Left lung (tissue), 10 donors: ENCODE data around the gene PPARA. TPM values are rescaled to one million over a fixed set of nuclear protein-coding genes. Genes with fewer than 3 reads are reported as not detected.

Experiments used
- ATAC-seq: fragments of 200-7000 bp; cut with Tn5 transposase; one replicate; pipeline ENCODE4 v1.9.1; 2020; ENCODE audit warnings: moderate library complexity
- DNase-seq, 4 donors: peaks; one replicate each; pipeline ENCODE4 v3.0.0-alpha.2; 2013 to 2020
- H3K27ac ChIP-seq, 2 donors: fragments of 200-600 bp; sonication (generic) in 1 of 2; one replicate each; pipeline versions ENCODE4 v1.5.0 to v1.8.0; 2020 to 2021
- H3K27me3 ChIP-seq, 2 donors: fragments of 200-600 bp; sonication (generic) in 1 of 2; one replicate each; pipeline versions ENCODE4 v1.5.0 to v1.8.0; 2020 to 2021
- H3K36me3 ChIP-seq, 2 donors: fragments of 200-600 bp; sonication (generic) in 1 of 2; one replicate each; pipeline versions ENCODE4 v1.5.0 to v1.8.0; 2020 to 2021
- H3K4me1 ChIP-seq, 2 donors: fragments of 200-600 bp; one replicate each; pipeline ENCODE4 v1.8.0; 2021
- H3K4me3 ChIP-seq, 2 donors: fragments of 200-600 bp; sonication (generic) in 1 of 2; one replicate each; pipeline versions ENCODE4 v1.5.0 to v1.8.0; 2020 to 2021; ENCODE audit warnings: mild to moderate bottlenecking in 1 of 2
- H3K9me3 ChIP-seq, 2 donors: fragments of 200-600 bp; sonication (generic) in 1 of 2; one replicate each; pipeline versions ENCODE4 v1.5.0 to v1.8.0; 2020 to 2021
- CTCF ChIP-seq, 2 donors: fragments of 200-600 bp; sonication (generic) in 1 of 2; IDR thresholded peaks; one replicate each; pipeline versions ENCODE4 v1.5.0 to v1.8.0; 2021; ENCODE audit warnings: antibody characterized with exemption in 2 of 2
- intact Hi-C, 2 donors: fragments of 100-400 bp; cut with DNase I; formaldehyde crosslinking; loops; one replicate each; pipeline versions ENCODE4 v1.11.2 to v1.14.2; 2022
- polyA plus RNA-seq, 6 donors: library from polyadenylated mRNA; unstranded; fragments of 120-200 nt; gene quantifications; one replicate each; pipeline ENCODE4 v1.2.1, GENCODE V29; 2013; ENCODE audit not compliant: insufficient read length in 6 of 6
- total RNA-seq, 2 donors: library from RNA; stranded (reverse); fragmentation: NEBNext Ultra II Directional; extraction: Animal tissue kit (Norgen Biotek cat#: 25700); gene quantifications; one replicate each; pipeline ENCODE4 v1.2.1, GENCODE V29; 2021
- donor health status: DM: no; HTN: yes; CAD: no.
- donor health status: DM: no; HTN: no; CAD: no.

Gene PPARA
- total and polyA plus RNA-seq, 8 donors, result 13.8 to 22.3 (median 15.8) TPM

- no peaks in the 10 kb centered on the region for H3K27me3 ChIP-seq
- H3K36me3 ChIP-seq, result no peaks in the 10 kb centered on the region
- H3K9me3 ChIP-seq, result no peaks in the 10 kb centered on the region
- H3K4me3 ChIP-seq, result no peak overlapping the region
- ATAC-seq (no peak), DNase-seq (no peak)
- intact Hi-C loops, result loop anchor here (5.0 to 10.0 kb wide), 2 partner anchors 182 to 194 kb away; no protein-coding TSS in a partner anchor
- H3K4me1 ChIP-seq, result peaks cover 5 to 8% of the 10 kb centered on the region in 2 donors
- no peak overlapping the region for H3K27ac ChIP-seq
- no peak for TF ChIP-seq CTCF (IDR thresholded peaks at IDR 0.05)
These were observed 27.2 kb upstream of the PPARA start for GRCh38 chr22:46122980-46123693.

GRCh38 chr22:46123694-46124382, 26.5 kb upstream of the PPARA start:
- intact Hi-C loops, result loop anchor here (5.0 to 10.0 kb wide), 2 partner anchors 181 to 193 kb away; no protein-coding TSS in a partner anchor
- Histone ChIP-seq H3K9me3 (no peaks in the 10 kb centered on the region), H3K36me3 (no peaks in the 10 kb centered on the region), H3K27ac (no peak overlapping the region), H3K27me3 (no peaks in the 10 kb centered on the region), H3K4me3 (no peak overlapping the region), H3K4me1 (peaks cover 5 to 8% of the 10 kb centered on the region in 2 donors)
- no peak for DNase-seq
- no peak for TF ChIP-seq CTCF (IDR thresholded peaks at IDR 0.05)
- no peak for ATAC-seq

- no peak for TF ChIP-seq CTCF (IDR thresholded peaks at IDR 0.05)
- DNase-seq, result no peak
- no peaks in the 10 kb centered on the region for H3K27me3 ChIP-seq
- intact Hi-C loops, result loop anchor here (5.0 to 10.0 kb wide), 2 partner anchors 180 to 193 kb away; no protein-coding TSS in a partner anchor
- ATAC-seq, result no peak
- no peak overlapping the region for H3K27ac ChIP-seq
- H3K4me3 ChIP-seq, result no peak overlapping the region
- no peaks in the 10 kb centered on the region for H3K9me3 ChIP-seq
- H3K36me3 ChIP-seq, result no peaks in the 10 kb centered on the region
- peaks cover 9 to 15% of the 10 kb centered on the region in 2 donors for H3K4me1 ChIP-seq
These were observed 25.8 kb upstream of the PPARA start for GRCh38 chr22:46124383-46125144.

GRCh38 chr22:46125311-46125710, 25.0 kb upstream of the PPARA start:
- TF ChIP-seq CTCF (IDR thresholded peaks at IDR 0.05), result no peak
- intact Hi-C loops, result loop anchor here in 1 of 2 donors (10.0 kb wide), 1 partner anchor 179 kb away; no protein-coding TSS in a partner anchor
- peaks cover 9 to 23% of the 10 kb centered on the region in 2 donors for H3K4me1 ChIP-seq
- H3K27me3 ChIP-seq, result no peaks in the 10 kb centered on the region
- DNase-seq (no peak), ATAC-seq (no peak)
- no peaks in the 10 kb centered on the region for H3K36me3 ChIP-seq
- H3K27ac ChIP-seq, result no peak overlapping the region
- H3K9me3 ChIP-seq, result no peaks in the 10 kb centered on the region
- H3K4me3 ChIP-seq, result no peak overlapping the region
